Measurements from ENCODE around the gene PDE10A.

- no peak for TF ChIP-seq POLR2A (IDR thresholded peaks at IDR 0.05)
- TF ChIP-seq CTCF (IDR thresholded peaks at IDR 0.05) = no peak
- no peak for TF ChIP-seq POLR2AphosphoS5 (IDR thresholded peaks at IDR 0.05)
- no peak for TF ChIP-seq EP300 (IDR thresholded peaks at IDR 0.05)
These were observed 5.7 kb downstream of the PDE10A start for GRCh38 chr6:165657325-165657680.

All from suprapubic skin (tissue), 4 donors.